Stimulated activated CD4-positive, alpha-beta T cell treated with anti-CD3 and anti-CD28 coated beads, Interleukin-15, amount 100 ng/mL, for 24 hours (primary cell): ENCODE data around the gene C12orf75.
A peak's percentile ranks its signal among the peaks of the same experiment; 100 is the strongest.
"Not testable (repeated sequence)": the region's sequence is repeated elsewhere in the genome, so short reads cannot be mapped to it uniquely, and the experiment has no call there.

Source experiments
- DNase-seq: peaks from one replicate; pipeline ENCODE4 v3.0.0-alpha.2; 2020

The C12orf75 gene

DNA sequence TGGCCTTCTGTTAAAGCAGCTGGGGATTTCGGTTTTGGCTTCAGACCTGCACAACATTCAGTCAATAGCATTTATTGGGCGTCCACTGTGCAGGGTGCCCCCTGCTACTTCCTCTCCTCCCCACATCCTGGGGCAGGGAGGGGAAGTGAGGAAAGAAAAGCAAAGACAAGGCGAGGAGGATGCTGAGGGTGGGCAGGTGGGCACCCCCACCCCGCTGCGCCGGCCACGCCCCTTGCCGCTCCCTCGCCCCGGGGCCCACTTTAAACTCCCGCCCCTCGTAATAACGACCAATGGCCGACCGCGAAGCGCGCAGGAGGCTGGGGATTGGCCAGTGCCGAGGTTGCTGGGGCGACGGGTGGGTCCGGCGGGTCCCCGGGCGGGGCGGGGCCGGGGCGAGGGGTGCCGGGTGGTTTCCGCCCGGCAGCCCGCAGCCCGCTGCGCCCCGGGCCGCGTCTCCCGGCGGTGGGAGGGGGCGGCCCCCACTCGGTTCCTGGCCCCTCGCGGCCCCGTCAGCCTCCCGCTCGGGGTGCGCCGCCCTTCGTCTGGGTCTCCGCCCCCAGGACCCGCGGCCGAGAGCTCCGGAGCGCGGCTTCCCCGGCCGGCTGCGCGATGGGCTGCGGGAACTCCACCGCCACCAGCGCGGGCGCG is at the start of gene C12orf75:
C12orf75 (plus strand) TSS at position 409 of the 648 bp plus-strand sequence; CDS start at position 610, 201 bp downstream.
- peak; percentile 93 for DNase-seq

DNA sequence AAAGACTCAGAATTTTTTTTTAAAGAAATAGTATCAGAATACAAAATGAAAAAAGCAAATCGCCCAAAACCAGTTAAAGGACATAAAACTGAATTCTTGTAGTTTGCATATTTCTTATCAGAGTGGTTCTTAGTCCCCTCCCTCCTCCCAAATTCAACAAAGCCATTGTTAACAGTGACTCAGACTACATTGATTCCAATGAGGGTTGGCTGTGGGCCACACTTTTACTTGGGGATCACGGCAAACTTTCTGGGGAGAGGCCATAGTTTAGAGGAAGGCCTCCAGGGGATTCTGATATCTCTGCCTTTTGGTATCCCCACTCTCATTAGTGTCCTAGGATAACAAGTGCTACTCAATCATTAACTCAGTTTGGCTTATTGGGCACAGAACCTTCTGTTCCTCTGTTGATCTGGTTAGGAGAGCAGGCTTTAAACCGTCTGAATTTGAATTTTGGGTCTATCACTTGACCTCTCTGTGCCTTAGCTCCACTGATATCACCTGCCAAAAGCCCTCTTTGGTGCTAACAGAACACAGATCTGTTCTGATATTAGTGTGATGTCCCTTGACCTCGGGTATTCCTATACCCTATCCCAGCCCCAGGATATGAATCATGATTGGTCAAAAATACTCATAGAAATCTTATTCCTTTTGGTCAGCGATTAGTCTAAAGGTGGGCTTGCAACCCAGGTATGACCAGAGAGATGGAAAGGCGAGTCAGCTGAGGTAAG is 49.4 kb upstream of the C12orf75 start:
- DNase-seq, result no peak

DNA sequence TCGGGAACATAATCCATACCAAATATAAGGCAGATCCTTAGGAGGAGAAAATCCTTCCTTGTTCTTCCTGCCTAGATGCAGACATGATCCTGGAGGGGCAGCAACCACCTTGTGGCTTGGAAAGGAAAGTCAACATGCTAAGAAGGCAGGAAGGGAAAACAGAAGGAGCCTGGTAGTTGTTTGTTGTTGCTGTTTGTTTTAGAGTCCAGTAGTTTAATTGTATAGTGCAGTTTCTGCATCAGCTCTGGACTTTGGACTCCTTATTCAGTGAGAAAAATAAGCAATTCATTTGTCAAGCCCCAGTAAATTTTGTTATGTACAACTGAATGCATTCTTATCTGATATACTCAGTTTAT is 48.8 kb upstream of the C12orf75 start:
- DNase-seq, result no peak

DNA sequence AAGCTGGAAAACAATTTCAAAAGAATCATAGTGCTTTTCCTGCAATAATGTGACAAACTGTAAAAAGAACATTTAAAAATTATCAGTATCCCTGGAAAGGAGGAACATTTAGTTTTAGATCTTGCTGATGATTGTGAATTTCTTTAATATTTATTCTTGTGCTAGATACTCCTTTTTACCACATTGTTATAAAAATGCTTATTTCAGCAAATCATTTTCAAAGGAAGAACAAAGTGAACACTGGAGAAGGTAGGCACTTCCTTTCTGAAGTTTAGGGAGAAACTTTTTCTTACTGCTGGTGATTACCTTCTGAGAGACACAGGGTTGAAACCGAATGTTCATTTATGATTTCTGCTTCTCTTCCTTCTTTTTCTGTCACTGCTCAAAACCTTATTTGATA is 45.1 kb upstream of the C12orf75 start:
- no peak for DNase-seq

DNA sequence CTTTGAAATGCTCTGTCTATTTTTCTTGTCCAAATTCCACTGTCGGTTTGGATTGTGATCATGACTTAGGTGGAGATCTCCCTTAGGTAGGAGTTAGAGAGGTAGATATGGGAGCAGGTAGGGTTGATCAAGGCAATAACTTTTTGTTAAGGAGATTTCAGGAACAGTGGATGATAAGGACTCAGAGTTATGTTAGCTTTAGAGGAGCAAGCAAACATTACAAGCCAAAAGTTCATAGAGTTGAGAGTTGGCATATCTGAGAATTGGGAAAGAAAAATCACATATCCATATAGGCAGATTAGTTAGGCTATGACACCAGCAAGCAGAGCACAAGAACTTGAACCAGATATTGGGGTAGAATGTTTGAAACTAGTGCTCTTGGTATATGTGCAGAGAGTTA is 43.1 kb upstream of the C12orf75 start:
- DNase-seq, result no peak

DNA sequence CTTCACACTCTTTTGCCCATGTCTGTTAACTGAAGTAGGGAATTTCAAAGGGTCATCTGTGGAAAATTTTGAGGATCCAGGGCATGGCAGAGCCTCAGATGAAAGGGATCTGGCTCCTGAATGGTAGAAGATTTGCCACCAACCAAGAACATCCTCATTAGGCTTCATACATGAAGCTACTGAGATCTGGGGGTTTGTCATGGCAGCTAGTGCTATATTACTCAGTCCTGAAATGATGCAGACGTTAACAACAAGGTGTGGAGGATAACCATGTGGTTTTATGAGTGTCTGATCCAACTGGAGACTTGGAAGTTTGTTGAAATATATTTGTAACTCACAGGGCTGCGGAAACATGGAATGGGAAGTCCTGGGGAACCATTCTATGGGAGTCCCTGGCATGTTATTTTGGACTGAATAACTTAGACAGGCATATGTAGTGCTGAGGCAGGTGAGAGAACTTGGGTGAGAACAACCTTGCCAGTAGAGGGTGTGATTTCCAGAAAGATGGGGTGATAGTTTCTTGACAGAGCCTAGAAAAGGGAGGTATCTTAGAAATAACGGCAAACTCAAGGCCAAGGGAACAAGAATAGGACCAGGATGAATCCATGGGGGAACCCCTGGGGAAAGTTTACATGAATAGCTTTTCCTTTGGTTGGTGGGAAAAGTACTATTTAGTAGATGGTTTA is 42.0 kb upstream of the C12orf75 start:
- DNase-seq, result no peak

DNA sequence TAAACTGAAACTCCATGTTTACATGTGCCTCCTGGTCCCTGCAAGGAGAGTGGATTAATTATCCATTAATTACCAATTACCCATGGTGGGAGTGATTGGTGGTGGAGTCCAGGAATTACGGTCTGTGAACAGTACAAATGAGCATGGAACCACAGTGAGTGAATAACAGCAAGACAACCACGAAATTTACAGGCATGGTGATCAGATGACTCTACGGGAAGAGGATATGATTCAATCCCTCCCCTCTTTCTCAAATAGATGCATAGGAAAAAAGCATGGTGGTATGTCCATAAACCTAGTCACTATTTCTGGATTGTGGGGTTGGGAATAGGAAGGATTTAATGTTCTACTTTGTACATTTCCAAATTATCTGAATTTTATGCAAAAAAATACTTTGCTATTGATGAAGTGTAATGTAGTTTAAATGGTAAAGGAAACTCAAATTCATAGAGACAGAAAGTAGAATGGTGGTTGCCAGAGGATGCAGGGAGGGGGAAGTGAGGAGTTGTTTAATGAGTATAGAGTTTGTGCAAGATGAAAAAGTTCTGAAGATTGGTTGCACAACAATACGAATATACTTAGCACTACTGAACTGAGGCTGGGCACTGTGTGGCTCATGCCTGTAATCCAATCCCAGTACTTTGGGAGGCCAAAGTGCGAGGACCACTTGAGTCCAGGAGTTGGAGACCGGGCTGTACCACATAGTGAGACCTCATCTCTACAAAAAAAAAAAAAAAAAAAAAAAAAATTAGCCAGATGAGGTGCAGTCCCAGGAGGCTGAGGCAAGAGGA is 41.2 kb upstream of the C12orf75 start:
- DNase-seq, result no peak

DNA sequence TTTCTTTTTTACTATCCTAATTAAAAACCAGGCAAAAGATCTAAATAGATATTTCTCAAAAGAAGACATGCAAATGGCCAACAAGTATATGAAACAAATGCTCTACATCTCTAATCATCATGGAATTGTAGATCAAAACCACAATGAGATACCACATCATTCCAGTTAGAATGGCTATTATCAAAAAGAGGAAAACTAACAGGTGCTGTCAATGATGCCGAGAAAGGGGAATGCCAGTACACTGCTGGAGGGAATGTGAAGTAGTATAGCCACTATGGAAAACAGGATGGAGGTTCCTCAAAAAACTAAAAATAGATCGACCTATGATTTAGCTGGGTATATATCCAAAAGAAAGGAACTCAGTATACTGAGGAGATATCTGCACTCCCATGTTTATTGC is 39.0 kb upstream of the C12orf75 start:
- DNase-seq, result no peak

DNA sequence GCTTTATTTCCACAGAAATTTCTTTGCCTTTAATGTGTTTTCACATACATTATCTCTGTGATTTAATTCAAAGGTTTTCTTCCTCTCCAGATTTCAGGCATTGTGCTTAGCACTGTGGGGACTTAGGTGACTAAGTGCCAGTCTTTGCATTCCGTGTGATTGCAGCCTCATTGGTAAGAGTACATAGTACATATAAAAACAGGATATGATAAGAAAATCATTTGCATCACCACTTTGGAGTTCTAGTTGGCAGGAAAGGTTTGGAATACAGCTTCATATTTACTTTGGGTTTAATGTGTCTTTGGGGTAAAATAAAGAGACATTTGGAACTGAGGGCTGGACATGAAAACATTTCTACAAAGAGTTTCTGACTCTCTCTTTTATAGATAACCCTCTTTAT is 37.8 kb upstream of the C12orf75 start:
- no peak for DNase-seq

DNA sequence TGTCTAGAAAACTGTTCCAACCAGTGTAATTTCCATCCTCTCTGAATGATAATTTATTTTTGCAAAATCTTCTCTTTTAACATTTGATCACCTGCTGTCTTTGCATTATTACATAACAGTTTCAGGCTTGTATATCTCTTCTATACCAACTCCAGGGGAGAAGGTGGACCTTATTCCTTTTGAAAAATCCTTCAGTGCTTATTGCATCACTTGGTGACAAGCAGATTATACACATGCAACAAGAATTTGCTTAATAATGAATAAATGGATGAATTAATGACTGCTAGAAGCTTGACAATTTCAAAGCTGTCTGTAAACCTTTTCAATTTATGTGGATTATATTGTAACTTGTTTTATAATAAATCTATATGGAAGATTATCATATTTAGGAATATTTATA is 37.3 kb upstream of the C12orf75 start:
- DNase-seq, result no peak

DNA sequence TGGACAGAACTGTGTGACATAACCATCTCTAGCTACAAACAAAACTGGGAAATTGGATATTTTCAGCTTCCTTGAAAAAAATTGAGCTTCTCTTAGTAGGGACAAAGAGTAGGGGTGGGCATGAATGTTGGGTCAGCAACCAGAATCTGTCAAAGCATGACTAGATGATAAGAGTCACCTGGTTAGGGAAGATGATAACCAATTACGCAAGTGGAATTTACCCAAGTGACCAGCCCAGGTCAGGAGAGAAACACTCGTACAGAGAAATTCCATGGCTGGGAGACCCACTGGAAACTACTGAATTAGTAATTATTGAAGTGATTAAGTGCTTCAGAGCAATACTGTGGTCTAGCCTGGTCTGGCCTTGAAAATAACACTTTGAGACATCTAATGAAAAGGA is 36.3 kb upstream of the C12orf75 start:
- DNase-seq, result no peak

DNA sequence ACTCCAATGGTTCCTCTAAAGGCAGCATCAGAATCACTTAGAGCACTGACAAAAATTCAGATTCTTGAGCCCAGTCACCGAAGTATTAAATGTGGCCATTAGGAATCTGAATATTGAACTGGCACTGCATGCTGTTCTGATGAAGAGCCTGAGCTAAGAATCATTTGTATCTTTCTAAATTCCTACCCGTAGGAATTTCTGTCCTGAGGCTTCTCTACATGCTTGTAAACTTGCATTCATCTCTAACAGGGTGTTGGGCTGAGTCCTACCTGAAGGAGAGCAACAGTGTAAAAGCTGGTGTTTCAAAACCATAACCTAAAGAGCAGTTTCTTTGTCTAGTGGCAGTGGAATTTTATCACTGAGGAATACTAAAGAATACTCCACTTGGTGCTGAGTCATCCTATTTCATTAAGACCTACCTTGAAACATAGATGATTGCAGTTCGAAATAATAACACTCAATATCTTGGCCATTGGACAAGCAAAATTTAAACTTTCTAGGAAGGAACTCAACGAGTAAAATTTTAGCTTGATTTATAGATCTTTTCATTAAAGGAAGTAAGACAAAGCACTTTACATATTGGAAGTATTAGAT is 35.5 kb upstream of the C12orf75 start:
- DNase-seq, result no peak

DNA sequence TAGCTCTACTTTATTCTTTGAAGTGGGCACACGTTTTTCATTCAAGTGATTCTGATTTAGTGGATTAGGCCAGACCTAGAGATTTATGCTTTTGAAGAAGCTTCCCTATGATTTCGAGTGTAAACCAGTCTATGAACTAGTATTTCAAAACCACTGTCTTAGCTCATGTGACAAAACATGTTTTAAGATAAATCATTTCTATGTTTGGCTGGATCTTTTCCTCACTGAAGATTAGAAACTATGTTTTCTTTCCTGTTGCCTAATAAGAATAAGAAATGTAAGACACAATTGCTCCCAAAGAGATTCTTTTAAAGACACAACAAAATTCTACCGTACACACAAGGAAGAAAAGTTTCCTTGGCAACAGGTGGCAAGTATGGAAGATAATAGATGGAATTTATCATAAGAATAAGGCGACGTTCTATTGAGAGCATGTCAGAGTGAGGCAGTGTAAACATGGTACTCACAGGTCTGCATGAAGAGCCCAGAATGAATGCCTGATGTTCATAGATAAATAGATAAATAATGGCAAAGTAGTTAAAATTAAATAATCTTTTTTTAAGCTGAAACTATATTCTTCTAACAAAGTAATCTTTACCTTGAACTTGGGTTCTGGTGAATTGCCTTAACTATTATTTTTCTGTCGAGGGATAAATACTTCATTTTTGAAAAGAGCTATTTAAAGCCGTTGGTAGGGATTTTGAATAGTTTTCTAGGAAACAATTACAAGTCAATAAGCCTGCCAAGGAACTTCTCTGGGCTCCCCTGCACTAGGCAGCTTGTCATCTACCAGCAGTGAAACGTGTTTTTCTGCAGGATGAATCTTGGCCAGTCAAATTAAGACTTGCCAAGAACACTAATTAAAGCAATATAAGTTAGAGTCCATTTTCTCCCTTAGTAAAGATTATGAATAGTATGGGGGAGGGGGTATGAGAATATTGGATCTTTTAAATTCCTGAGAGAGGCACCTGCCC is 34.1 kb upstream of the C12orf75 start:
- no peak for DNase-seq

DNA sequence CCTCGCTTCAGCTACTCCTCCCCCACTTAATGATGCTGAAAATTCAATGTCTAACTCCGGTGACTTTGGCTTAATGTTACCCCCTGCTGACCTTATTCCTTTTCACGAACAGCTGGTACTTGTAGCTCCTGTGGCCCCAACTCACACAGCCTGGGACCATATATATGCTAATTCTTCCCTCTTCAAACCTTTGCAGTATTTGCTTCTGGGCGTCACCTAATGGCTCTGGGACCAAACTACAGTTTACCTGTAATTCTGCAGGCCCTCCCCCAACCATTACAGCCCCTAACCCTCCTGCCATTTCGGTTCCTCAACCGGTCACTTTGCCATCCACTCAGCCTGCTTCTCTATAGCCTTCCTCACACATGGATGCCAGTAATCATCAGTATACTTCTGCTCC is 29.6 kb upstream of the C12orf75 start:
- DNase-seq, result no peak

DNA sequence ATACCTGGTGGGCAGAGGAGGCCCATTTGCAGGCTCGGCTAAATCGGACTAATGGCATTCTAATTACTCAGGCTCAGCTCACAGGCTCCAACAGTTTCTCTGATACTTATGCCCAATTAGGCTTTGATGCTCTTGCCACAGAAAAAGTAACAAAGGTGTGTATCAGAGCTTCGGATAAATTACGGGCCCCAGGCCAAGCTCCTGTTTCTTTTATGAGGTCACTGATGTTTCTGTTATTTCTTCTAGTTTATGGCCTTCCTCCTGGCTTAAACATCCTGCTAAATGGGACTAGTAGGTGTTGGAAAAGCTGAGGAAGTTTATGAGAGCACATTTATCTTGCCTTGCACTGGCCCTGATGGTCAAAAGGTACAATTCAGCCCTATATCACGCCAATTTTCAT is 28.8 kb upstream of the C12orf75 start:
- DNase-seq, result no peak

DNA sequence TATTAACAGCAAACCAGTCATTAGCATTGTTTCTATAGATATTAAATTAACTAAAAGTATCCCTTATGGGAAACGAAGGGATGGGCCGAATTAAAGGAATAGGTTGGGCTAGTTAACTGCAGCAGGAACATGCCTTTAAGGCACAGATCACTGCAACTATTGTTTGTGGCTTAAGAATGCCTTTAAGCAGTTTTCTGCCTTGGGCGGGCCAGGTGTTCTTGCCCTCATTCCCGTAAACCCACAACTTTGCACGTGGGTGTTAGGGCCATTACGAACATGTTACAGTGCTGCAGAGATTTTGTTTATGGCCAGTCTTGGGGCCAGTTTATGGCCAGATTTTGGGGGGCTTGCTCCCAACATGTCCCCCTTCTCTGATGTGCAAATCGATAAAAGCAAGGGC is 27.5 kb upstream of the C12orf75 start:
- DNase-seq, result not testable (repeated sequence)

DNA sequence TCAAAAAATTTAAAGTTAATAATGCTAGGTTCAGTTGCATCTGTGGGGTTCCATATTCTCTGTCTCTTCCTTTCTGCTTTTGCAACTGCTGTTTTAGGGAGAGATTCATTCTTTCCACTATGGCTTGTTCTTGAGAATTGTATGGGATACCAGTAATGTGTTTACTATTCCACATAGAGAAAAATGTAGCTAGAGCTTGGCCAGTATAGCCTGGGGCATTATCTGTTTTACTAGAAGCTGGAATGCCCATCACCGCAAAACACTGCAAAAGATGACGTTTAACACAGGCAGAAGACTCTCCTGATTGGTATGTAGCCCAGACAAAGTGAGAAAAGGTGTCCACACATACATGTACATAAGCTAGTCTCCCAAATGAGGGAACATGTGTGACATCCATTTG is 25.9 kb upstream of the C12orf75 start:
- DNase-seq, result not testable (repeated sequence)

DNA sequence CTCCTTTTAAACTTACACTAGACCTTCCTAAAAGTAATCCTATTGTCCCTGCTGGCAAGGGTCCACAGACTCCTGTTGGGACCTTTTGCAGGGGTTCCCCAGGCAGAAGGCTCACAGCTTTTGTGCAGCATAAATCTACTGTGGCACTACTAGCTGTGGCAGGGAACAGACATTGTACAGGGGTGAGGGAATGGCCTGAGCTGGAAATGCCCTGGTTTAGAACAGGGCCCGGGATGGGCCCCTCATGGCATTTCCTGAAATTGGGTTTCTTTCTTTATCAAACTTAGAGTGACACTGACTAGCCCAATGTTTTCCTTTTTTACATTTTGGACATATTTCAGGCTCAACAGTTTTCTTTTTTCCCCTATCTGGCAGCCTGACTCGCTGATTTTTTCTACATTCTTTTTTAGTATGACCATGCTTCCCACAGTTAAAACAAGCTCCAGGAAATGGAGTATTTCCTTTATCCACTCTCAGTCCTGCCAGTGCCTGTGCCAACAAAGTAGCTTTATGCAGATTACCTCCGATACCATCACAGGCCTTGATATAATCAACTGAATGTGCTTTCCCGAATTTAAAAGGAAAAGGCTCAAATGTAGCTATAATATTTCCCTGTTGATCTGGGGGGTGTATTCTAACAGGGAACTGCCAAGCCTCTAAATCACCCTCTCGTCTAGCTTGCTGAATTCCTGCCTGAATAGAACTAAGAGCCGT is 22.7 kb upstream of the C12orf75 start:
- not testable (repeated sequence) for DNase-seq

DNA sequence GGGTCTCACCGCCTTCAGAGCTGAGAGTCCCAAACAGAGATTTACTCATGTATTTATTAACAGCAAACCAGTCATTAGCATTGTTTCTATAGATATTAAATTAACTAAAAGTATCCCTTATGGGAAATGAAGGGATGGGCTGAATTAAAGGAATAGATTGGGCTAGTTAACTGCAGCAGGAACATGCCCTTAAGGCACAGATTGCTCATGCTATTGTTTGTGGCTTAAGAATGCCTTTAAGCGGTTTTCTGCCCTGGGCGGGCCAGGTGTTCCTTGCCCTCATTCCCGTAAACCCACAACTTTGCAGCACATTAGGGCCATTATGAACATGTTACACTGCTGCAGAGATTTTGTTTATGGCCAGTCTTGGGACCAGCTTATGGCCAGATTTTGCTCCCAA is 21.7 kb upstream of the C12orf75 start:
- DNase-seq, result not testable (repeated sequence)

DNA sequence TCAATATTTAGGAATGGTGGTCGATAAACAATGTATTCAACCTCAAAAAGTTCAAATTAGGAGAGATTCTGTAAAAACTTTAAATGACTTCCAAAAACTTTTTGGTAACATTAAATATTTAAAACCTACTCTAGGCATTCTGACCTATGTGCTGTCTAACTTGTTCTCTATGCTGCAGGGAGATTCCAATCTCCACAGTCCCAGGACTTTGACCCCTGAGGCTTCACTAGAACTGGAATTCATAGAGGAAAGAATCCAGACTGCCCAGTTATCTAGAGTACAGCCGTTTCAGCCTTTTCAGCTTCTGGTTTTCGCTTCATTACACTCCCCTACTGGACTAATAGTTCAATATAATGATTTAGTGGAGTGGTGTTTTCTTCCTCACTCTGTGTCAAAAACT is 21.1 kb upstream of the C12orf75 start:
- DNase-seq, result not testable (repeated sequence)

DNA sequence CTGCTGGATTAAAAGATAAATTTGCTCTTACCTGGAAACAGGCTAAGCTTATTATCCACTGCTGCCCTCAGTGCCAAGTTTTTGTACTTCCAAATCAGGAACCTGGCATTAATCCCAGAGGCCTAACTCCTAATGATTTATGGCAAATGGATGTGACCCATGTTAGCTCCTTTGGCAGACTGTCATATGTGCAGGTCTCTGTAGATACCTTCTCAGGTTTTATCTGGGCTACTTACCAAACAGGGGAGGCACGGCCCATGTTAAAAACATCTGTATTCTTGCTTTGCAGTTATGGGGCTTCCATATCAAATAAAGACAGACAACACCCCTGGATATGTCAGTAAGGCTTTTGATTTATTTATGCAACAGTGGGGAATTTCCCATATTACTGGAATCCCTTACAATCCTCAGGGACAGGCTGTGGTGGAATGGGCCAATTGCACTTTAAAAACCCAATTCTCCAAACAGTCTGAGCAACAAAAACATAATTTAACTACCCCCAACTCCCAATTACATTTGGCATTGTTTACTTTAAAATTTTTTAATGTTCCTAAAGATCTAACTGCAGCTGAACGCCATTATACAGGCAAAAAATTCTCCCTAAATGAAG is 19.9 kb upstream of the C12orf75 start:
- DNase-seq, result not testable (repeated sequence)
